Common myeloid progenitor, CD34-positive (primary cell): ENCODE results near the gene SIKE1.

Experiments used
- CTCF ChIA-PET: fragments of 350-600 bp; sonication (Branson Sonifier 250); formaldehyde crosslinking; loops from one replicate; lab custom pipeline; 2021; ENCODE audit warnings: antibody characterized with exemption; lab: Charles Lee
- POLR2A ChIA-PET: fragments of 350-600 bp; sonication (Branson Sonifier 250); formaldehyde crosslinking; loops from one replicate; lab custom pipeline; 2021; ENCODE audit warnings: antibody characterized with exemption; lab: Charles Lee
- DNase-seq, 3 donors: peaks; one replicate each; pipeline versions ENCODE4 v3.0.0 to v3.0.0-alpha.2; 2013
- H3K27ac ChIP-seq, 2 experiments: 1 replicate in 1 of 2; 2 replicates in 1 of 2; pipeline ENCODE4 v1.7.0; 2013; ENCODE audit warnings: inconsistent platforms in 2 of 2, low read length in 2 of 2, mild to moderate bottlenecking in 2 of 2, low read depth in 1 of 2, moderate library complexity in 1 of 2; ENCODE audit not compliant: severe bottlenecking in 2 of 2, insufficient read depth in 1 of 2, poor library complexity in 1 of 2
- H3K27me3 ChIP-seq, 5 experiments: replicated peaks in 2 of 5; 1 replicate in 3 of 5; 2 replicates in 2 of 5; pipeline versions ENCODE4 v1.6.1 to v1.7.0; 2013; ENCODE audit warnings: low read length in 4 of 5, mild to moderate bottlenecking in 2 of 5, moderate library complexity in 2 of 5, inconsistent platforms in 1 of 5; ENCODE audit not compliant: insufficient read depth in 5 of 5, control insufficient read depth in 4 of 5
- H3K36me3 ChIP-seq, 4 experiments: 1 replicate in 2 of 4; 2 replicates in 2 of 4; pipeline versions ENCODE4 v1.6.1 to v1.7.0; 2013; ENCODE audit warnings: low read length in 3 of 4, control low read depth in 1 of 4, mild to moderate bottlenecking in 1 of 4; ENCODE audit not compliant: control insufficient read depth in 4 of 4, insufficient read depth in 4 of 4
- H3K4me1 ChIP-seq, 4 experiments: 1 replicate in 3 of 4; 2 replicates in 1 of 4; pipeline versions ENCODE4 v1.6.1 to v1.7.1; 2013; ENCODE audit warnings: low read length in 3 of 4, mild to moderate bottlenecking in 3 of 4, control low read depth in 1 of 4, inconsistent platforms in 1 of 4, moderate library complexity in 1 of 4; ENCODE audit not compliant: control insufficient read depth in 4 of 4, insufficient read depth in 4 of 4; ENCODE audit errors: control extremely low read depth in 1 of 4
- H3K4me3 ChIP-seq, 7 experiments: 1 replicate in 4 of 7; 2 replicates in 3 of 7; pipeline versions ENCODE4 v1.5.1 to v1.7.0; 2013; ENCODE audit warnings: mild to moderate bottlenecking in 7 of 7, low read length in 6 of 7, moderate library complexity in 6 of 7, inconsistent platforms in 2 of 7, low read depth in 2 of 7, control low read depth in 1 of 7; ENCODE audit not compliant: insufficient read depth in 4 of 7, control insufficient read depth in 1 of 7; ENCODE audit errors: extremely low read depth in 1 of 7
- H3K9me3 ChIP-seq, 5 experiments: 1 replicate in 4 of 5; 2 replicates in 1 of 5; pipeline versions ENCODE4 v1.6.1 to v1.7.1; 2013; ENCODE audit warnings: low read length in 4 of 5, mild to moderate bottlenecking in 2 of 5, inconsistent platforms in 1 of 5, low read depth in 1 of 5, moderate library complexity in 1 of 5; ENCODE audit not compliant: control insufficient read depth in 4 of 5, insufficient read depth in 2 of 5; ENCODE audit errors: control extremely low read depth in 1 of 5
- WGBS: methylation state at CpG from one replicate; pipeline ENCODE4 v1.1.5; 2013; ENCODE audit not compliant: insufficient coverage; 5-methylcytosine and 5-hydroxymethylcytosine counted together

SIKE1 gene

GRCh38 chr1:114729782-114730181, 50.7 kb downstream of the SIKE1 start:
- H3K27ac ChIP-seq = no peak overlapping the region
- H3K27me3 ChIP-seq = no peaks in the 10 kb centered on the region
- no peaks in the 10 kb centered on the region for H3K4me1 ChIP-seq
- ChIA-PET POLR2A (no interaction called here), CTCF (interaction anchor here (1.6 kb wide), 1 partner anchor 15 kb away, joined by 3 read pairs; no protein-coding TSS in a partner anchor)
- H3K36me3 ChIP-seq = peaks cover 46 to 97% (median 70%) of the 10 kb centered on the region in 4 experiments
- no peak for DNase-seq
- H3K9me3 ChIP-seq = no peaks in the 10 kb centered on the region
- H3K4me3 ChIP-seq = no peak overlapping the region
- WGBS = no CpG with 5 or more reads among the region's 1 CpG

DNA sequence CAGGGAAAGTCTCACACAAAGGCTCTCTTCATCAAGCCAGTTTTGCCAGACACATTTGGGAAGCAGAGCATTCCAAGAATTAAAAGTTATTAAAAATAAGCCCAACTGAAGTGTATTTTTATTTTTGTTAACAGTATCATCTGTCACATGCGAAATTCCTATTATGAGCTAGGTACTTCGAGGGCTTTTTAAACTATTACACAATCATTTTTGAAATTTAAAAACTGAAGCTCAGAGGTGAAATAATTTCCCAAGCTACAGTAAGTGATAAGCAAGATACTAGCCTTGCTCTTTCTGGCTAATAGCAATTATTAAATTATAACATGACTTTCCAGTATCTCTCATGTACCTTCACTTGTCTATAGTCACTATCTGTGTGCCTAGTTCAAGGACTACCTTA, 51.9 kb downstream of the SIKE1 start:
- CTCF ChIA-PET = interaction anchor here (0.6 to 1.0 kb wide), 3 partner anchors 9 to 19 kb away, joined by 4 to 5 read pairs (median 4); no protein-coding TSS in a partner anchor

DNA sequence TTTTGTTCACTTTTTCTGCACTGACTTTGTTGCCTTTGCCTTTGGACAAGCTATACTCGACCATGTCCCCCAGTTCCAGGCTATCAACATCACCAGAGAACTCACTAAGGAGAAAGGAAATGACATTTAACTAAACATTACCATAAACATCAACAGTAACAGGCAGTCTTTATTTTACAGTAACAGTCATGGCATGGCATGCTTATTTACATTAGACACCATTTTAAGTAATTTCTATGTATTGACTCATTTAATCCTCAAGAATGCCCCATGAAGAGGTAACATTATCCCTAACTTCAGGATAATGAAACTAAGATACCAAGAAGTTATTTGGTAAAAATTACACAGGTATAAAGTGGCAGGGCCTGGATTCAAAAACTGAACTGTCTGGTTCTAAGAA, 55.3 kb downstream of the SIKE1 start:
- no peak for DNase-seq
- CTCF ChIA-PET = no interaction called here
- Histone ChIP-seq H3K36me3 (peaks cover 39 to 98% (median 70%) of the 10 kb centered on the region in 4 experiments), H3K9me3 (no peaks in the 10 kb centered on the region), H3K27me3 (no peaks in the 10 kb centered on the region), H3K4me1 (no peaks in the 10 kb centered on the region), H3K27ac (no peak overlapping the region), H3K4me3 (no peak overlapping the region)
- no CpG with 5 or more reads among the region's 1 CpG for WGBS
- POLR2A ChIA-PET = interaction anchor here (0.7 kb wide), 1 partner anchor 18 kb away, joined by 4 read pairs; no protein-coding TSS in a partner anchor

More for the DNA sequence above, 51.9 kb downstream of the SIKE1 start:
- WGBS = no CpG with 5 or more reads among the region's 2 CpGs
- DNase-seq = no peak
- Histone ChIP-seq H3K27ac (no peak overlapping the region), H3K4me3 (no peak overlapping the region), H3K36me3 (peaks cover 44 to 97% (median 67%) of the 10 kb centered on the region in 4 experiments), H3K27me3 (no peaks in the 10 kb centered on the region), H3K4me1 (no peaks in the 10 kb centered on the region), H3K9me3 (no peaks in the 10 kb centered on the region)
- POLR2A ChIA-PET = no interaction called here

DNA sequence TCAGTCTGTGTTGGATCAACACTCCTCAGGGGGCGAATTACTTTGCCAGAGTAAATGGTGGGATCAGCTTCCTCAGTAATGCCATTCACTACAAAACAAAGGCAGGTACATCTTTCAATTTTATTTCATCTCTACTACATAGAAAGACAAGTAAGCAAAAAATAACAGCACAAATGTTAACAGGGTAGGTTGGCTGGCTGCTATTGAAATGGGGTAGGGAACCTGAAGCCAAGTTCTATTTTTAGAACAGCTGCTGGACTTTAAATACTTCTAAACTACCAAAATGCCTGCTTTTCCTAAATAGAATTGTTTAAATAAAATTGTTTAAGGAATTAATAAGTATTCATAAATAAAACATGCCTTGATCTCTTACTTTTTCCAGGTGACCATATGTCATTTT, 56.6 kb downstream of the SIKE1 start:
- Histone ChIP-seq H3K9me3 (no peaks in the 10 kb centered on the region), H3K27ac (no peak overlapping the region), H3K4me1 (no peaks in the 10 kb centered on the region), H3K4me3 (no peak overlapping the region), H3K27me3 (no peaks in the 10 kb centered on the region), H3K36me3 (peaks cover 33 to 99% (median 78%) of the 10 kb centered on the region in 4 experiments)
- WGBS = no CpG with 5 or more reads among the region's 1 CpG
- POLR2A ChIA-PET = no interaction called here
- DNase-seq = no peak
- CTCF ChIA-PET = no interaction called here

- CTCF ChIA-PET = no interaction called here
- no peak for DNase-seq
- peaks cover 37 to 99% (median 78%) of the 10 kb centered on the region in 4 experiments for H3K36me3 ChIP-seq
- no peaks in the 10 kb centered on the region for H3K27me3 ChIP-seq
- WGBS = no CpG with 5 or more reads among the region's 1 CpG
- no peak overlapping the region for H3K27ac ChIP-seq
- POLR2A ChIA-PET = interaction anchor here (0.6 kb wide), 1 partner anchor 17 kb away, joined by 3 read pairs; no protein-coding TSS in a partner anchor
- H3K9me3 ChIP-seq = no peaks in the 10 kb centered on the region
- H3K4me3 ChIP-seq = no peak overlapping the region
- no peaks in the 10 kb centered on the region for H3K4me1 ChIP-seq
These were observed 57.0 kb downstream of the SIKE1 start for GRCh38 chr1:114723457-114723856.

DNA sequence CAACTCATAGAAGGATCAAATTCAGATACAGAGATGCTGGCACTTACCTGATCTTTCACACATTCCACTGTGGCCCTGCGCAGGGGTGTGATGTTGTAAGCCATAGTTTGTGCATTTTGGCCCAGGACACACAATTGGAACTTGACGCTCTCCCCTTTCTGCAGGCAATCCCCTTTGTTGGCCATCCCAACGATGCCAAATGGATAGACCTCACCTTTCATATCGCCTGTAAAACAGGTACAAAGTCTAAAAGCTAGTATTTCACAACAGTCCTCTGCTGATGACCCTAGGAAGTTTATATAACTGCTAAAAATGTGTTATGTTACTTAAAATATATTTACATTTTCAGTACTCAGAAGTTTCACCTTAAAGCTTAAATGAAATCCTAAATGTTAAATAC, 60.0 kb downstream of the SIKE1 start:
- peaks cover 4 to 11% (median 5%) of the 10 kb centered on the region in 4 experiments for H3K4me1 ChIP-seq
- no peaks in the 10 kb centered on the region for H3K27me3 ChIP-seq
- peaks cover 27 to 79% (median 66%) of the 10 kb centered on the region in 4 experiments for H3K36me3 ChIP-seq
- ChIA-PET CTCF (interaction anchor here (1.0 to 2.0 kb wide), 3 partner anchors 31 to 384 kb away, joined by 3 to 5 read pairs (median 3); no protein-coding TSS in a partner anchor), POLR2A (no interaction called here)
- no peaks in the 10 kb centered on the region for H3K9me3 ChIP-seq
- no peak for DNase-seq
- H3K27ac ChIP-seq = no peak overlapping the region
- no peak overlapping the region for H3K4me3 ChIP-seq
- 100% methylated on average over 3 of the region's 4 CpGs for WGBS
